ENCODE data around the gene TERT.

The TERT gene

GRCh38 chr5:1324301-1324700 is 29.4 kb upstream of the TERT start:
- no peak for TF ChIP-seq EZH2 (IDR thresholded peaks at IDR 0.05; ENCODE audit: borderline replicate concordance, low read depth, low read length, severe bottlenecking)
- no peak for TF ChIP-seq CTCF (IDR thresholded peaks at IDR 0.05; ENCODE audit: borderline replicate concordance, extremely low read depth, low read length, poor library complexity, severe bottlenecking)
- H3K4me2 ChIP-seq (ENCODE audit: insufficient read depth, low read length) = no peak overlapping the region
- peaks cover 54% of the 10 kb centered on the region for H3K79me2 ChIP-seq (ENCODE audit: insufficient read depth, low read length)
- H3K27me3 ChIP-seq (ENCODE audit: insufficient read depth, low read length, poor library complexity) = no peaks in the 10 kb centered on the region
- no peak overlapping the region for H3K4me3 ChIP-seq (ENCODE audit: low read depth in 1 of 2, low read length in 2 of 2)
- no peaks in the 10 kb centered on the region for H3K9me3 ChIP-seq (ENCODE audit: insufficient read depth, low read length, severe bottlenecking)
- peak overlapping the region; percentile 47; the same call in 1 of the 2 replicates for H3K27ac ChIP-seq (ENCODE audit: low read length)
- H3K36me3 ChIP-seq (ENCODE audit: insufficient read depth, low read length) = peaks cover 83% of the 10 kb centered on the region
- no peak for ATAC-seq (ENCODE audit: insufficient read depth, low read depth)
- no peak overlapping the region for H3K9ac ChIP-seq (ENCODE audit: low read depth, low read length)
- H3K4me1 ChIP-seq (ENCODE audit: insufficient read depth, low read length) = peaks cover 44% of the 10 kb centered on the region
- no peak overlapping the region for H2AFZ ChIP-seq (ENCODE audit: low read depth, low read length)
- peaks cover 29% of the 10 kb centered on the region for H4K20me1 ChIP-seq (ENCODE audit: insufficient read depth, low read length)
- no peak for DNase-seq

GRCh38 chr5:1323803-1324173 is 28.9 kb upstream of the TERT start:
- H3K9me3 ChIP-seq (ENCODE audit: insufficient read depth, low read length, severe bottlenecking) = no peaks in the 10 kb centered on the region
- DNase-seq = no peak
- H3K4me3 ChIP-seq (ENCODE audit: low read depth in 1 of 2, low read length in 2 of 2) = no peak overlapping the region
- no peak overlapping the region for H2AFZ ChIP-seq (ENCODE audit: low read depth, low read length)
- H3K9ac ChIP-seq (ENCODE audit: low read depth, low read length) = no peak overlapping the region
- H3K27ac ChIP-seq (ENCODE audit: low read length) = peak overlapping the region; percentile 47
- H3K36me3 ChIP-seq (ENCODE audit: insufficient read depth, low read length) = peaks cover 83% of the 10 kb centered on the region
- H3K79me2 ChIP-seq (ENCODE audit: insufficient read depth, low read length) = peaks cover 49% of the 10 kb centered on the region
- no peaks in the 10 kb centered on the region for H3K27me3 ChIP-seq (ENCODE audit: insufficient read depth, low read length, poor library complexity)
- no peak overlapping the region for H3K4me2 ChIP-seq (ENCODE audit: insufficient read depth, low read length)
- H4K20me1 ChIP-seq (ENCODE audit: insufficient read depth, low read length) = peaks cover 23% of the 10 kb centered on the region
- ATAC-seq (ENCODE audit: insufficient read depth, low read depth) = no peak
- TF ChIP-seq CTCF (IDR thresholded peaks at IDR 0.05; ENCODE audit: borderline replicate concordance, extremely low read depth, low read length, poor library complexity, severe bottlenecking) (peak; percentile 6), EZH2 (IDR thresholded peaks at IDR 0.05; ENCODE audit: borderline replicate concordance, low read depth, low read length, severe bottlenecking) (no peak)
- peaks cover 49% of the 10 kb centered on the region for H3K4me1 ChIP-seq (ENCODE audit: insufficient read depth, low read length)

- Histone ChIP-seq H3K4me1 (ENCODE audit: insufficient read depth, low read length) (peaks cover 55% of the 10 kb centered on the region), H3K27me3 (ENCODE audit: insufficient read depth, low read length, poor library complexity) (no peaks in the 10 kb centered on the region), H3K27ac (ENCODE audit: low read length) (peak overlapping the region; percentile 96; the same call in 1 of the 2 replicates), H4K20me1 (ENCODE audit: insufficient read depth, low read length) (peaks cover 17% of the 10 kb centered on the region), H3K9ac (ENCODE audit: low read depth, low read length) (peak overlapping the region; percentile 9; the same call in 1 of the 2 replicates), H3K36me3 (ENCODE audit: insufficient read depth, low read length) (peaks cover 86% of the 10 kb centered on the region), H3K9me3 (ENCODE audit: insufficient read depth, low read length, severe bottlenecking) (no peaks in the 10 kb centered on the region), H3K79me2 (ENCODE audit: insufficient read depth, low read length) (peaks cover 42% of the 10 kb centered on the region), H2AFZ (ENCODE audit: low read depth, low read length) (no peak overlapping the region), H3K4me3 (ENCODE audit: low read depth in 1 of 2, low read length in 2 of 2) (no peak overlapping the region), H3K4me2 (ENCODE audit: insufficient read depth, low read length) (no peak overlapping the region)
- ATAC-seq (ENCODE audit: insufficient read depth, low read depth) = no peak
- no peak for DNase-seq
- TF ChIP-seq CTCF (IDR thresholded peaks at IDR 0.05; ENCODE audit: borderline replicate concordance, extremely low read depth, low read length, poor library complexity, severe bottlenecking) (no peak), EZH2 (IDR thresholded peaks at IDR 0.05; ENCODE audit: borderline replicate concordance, low read depth, low read length, severe bottlenecking) (no peak)
Measured at GRCh38 chr5:1322955-1323802, 28.3 kb upstream of the TERT start.
